CD4-positive, alpha-beta T cell treated with Interleukin-4 for 1 hour (primary cell): ENCODE results near the gene C9orf43.
"Not testable (repeated sequence)": the region's sequence is repeated elsewhere in the genome, so short reads cannot be mapped to it uniquely, and the experiment has no call there.

Experiments used
- DNase-seq, 2 donors: peaks; one replicate each; pipeline ENCODE4 v3.0.0-alpha.2; 2020 to 2022

C9orf43 gene

GRCh38 chr9:113381909-113382411 is 28.6 kb upstream of the C9orf43 start:
- no peak for DNase-seq

- no peak for DNase-seq
These were observed 23.8 kb upstream of the C9orf43 start for GRCh38 chr9:113386571-113387393.

- no peak for DNase-seq
These were observed 22.9 kb upstream of the C9orf43 start for GRCh38 chr9:113387560-113388230.

- DNase-seq = no peak
These were observed 21.7 kb upstream of the C9orf43 start for GRCh38 chr9:113388833-113389232.

- no peak for DNase-seq
These were observed 21.1 kb upstream of the C9orf43 start for GRCh38 chr9:113389451-113389850.

GRCh38 chr9:113390192-113390960 is 20.2 kb upstream of the C9orf43 start:
- DNase-seq = no peak

- DNase-seq = no peak
These were observed 18.6 kb upstream of the C9orf43 start for GRCh38 chr9:113391917-113392316.

- DNase-seq = no peak
These were observed 17.3 kb upstream of the C9orf43 start for GRCh38 chr9:113393281-113393680.

- DNase-seq = no peak
These were observed 15.3 kb upstream of the C9orf43 start for GRCh38 chr9:113395000-113395861.

GRCh38 chr9:113397203-113397631 is 13.3 kb upstream of the C9orf43 start:
- no peak for DNase-seq

GRCh38 chr9:113398796-113399195 is 11.8 kb upstream of the C9orf43 start:
- DNase-seq = no peak

GRCh38 chr9:113399646-113400200 is 10.8 kb upstream of the C9orf43 start:
- DNase-seq = no peak

GRCh38 chr9:113401027-113401792 is 9.3 kb upstream of the C9orf43 start, which contains the start of gene ALAD:
Gene ALAD (minus strand): TSS chr9:113401284. CDS start chr9:113393559, 7,725 bp downstream.
- DNase-seq = peak; percentile 99

- DNase-seq = no peak
These were observed 6.9 kb upstream of the C9orf43 start for GRCh38 chr9:113403646-113404045.

- not testable (repeated sequence) for DNase-seq
These were observed 4.2 kb upstream of the C9orf43 start for GRCh38 chr9:113406353-113406752.

- peak; percentile 72 to 73 for DNase-seq
These were observed 3.6 kb upstream of the C9orf43 start for GRCh38 chr9:113406873-113407511.

- no peak for DNase-seq
These were observed 1.1 kb upstream of the C9orf43 start for GRCh38 chr9:113409481-113409880.

GRCh38 chr9:113409883-113410206 is 702 bp upstream of the C9orf43 start:
- no peak for DNase-seq

GRCh38 chr9:113416149-113416721 is 5.7 kb downstream of the C9orf43 start:
- DNase-seq = peak in 1 of 2 donors; percentile 30

GRCh38 chr9:113417370-113417769 is 6.8 kb downstream of the C9orf43 start:
- DNase-seq = no peak
